Breast epithelium (tissue), 4 donors: Measurements from ENCODE around the gene CDK5RAP2. TPM values are rescaled to one million over a fixed set of nuclear protein-coding genes. Genes with fewer than 3 reads are reported as not detected.

Experiments
- DNase-seq, 2 donors: peaks; one replicate each; pipeline ENCODE4 v3.0.0-alpha.2; 2019; ENCODE audit warnings: low spot score in 2 of 2
- H3K27ac ChIP-seq, 2 donors: fragments of 200-600 bp; sonication (generic) in 1 of 2; one replicate each; pipeline ENCODE4 v1.5.1; 2016 to 2019; ENCODE audit warnings: mild to moderate bottlenecking in 1 of 2
- H3K27me3 ChIP-seq, 2 donors: fragments of 200-600 bp; sonication (generic) in 1 of 2; one replicate each; pipeline versions ENCODE4 v1.5.1 to v1.6.0; 2017 to 2019; ENCODE audit warnings: control low read depth in 1 of 2, mild to moderate bottlenecking in 1 of 2
- H3K36me3 ChIP-seq: fragments of 200-600 bp; one replicate; pipeline ENCODE4 v1.5.1; 2019
- H3K4me1 ChIP-seq, 2 donors: fragments of 200-600 bp; sonication (generic); one replicate each; pipeline ENCODE4 v1.5.1; 2016 to 2019; ENCODE audit warnings: control low read depth in 1 of 2
- H3K4me3 ChIP-seq, 3 donors: fragments of 200-600 bp; sonication (generic); 1 replicate in 2 of 3; 2 replicates in 1 of 3; pipeline ENCODE4 v1.5.1; 2016 to 2019; ENCODE audit warnings: mild to moderate bottlenecking in 3 of 3, moderate library complexity in 2 of 3
- H3K9me3 ChIP-seq, 2 donors: fragments of 200-600 bp; sonication (generic) in 1 of 2; one replicate each; pipeline ENCODE4 v1.5.1; 2016 to 2019; ENCODE audit warnings: control low read depth in 1 of 2
- CTCF ChIP-seq, 3 donors: fragments of 450-650 bp; IDR thresholded peaks; one replicate each; pipeline ENCODE4 v1.5.1; 2016 to 2017; ENCODE audit warnings: antibody characterized with exemption in 3 of 3, mild to moderate bottlenecking in 3 of 3, moderate library complexity in 3 of 3
- POLR2A ChIP-seq: fragments of 450-650 bp; IDR thresholded peaks from one replicate; pipeline ENCODE4 v1.6.1; 2016; ENCODE audit warnings: antibody characterized with exemption, mild to moderate bottlenecking, moderate library complexity
- POLR2AphosphoS5 ChIP-seq, 3 donors: sonication (generic); formaldehyde crosslinking; IDR thresholded peaks; one replicate each; pipeline ENCODE4 v1.6.1; 2017; ENCODE audit warnings: antibody characterized with exemption in 3 of 3
- intact Hi-C: fragments of 100-400 bp; cut with DNase I; formaldehyde crosslinking; loops from one replicate; pipeline ENCODE4 v1.15.1; 2023; ENCODE audit warnings: low total_unique reads
- total RNA-seq, 3 donors: library from RNA; depleted of rRNA; stranded (reverse); fragments of >200 nt; gene quantifications; one replicate each; pipeline ENCODE4 v1.1.0, GENCODE V29; 2016

The CDK5RAP2 gene
- total RNA-seq, 3 donors from 2014 or later, result 44.5 to 77.4 (median 60.6) TPM

GRCh38 chr9:120362446-120362845, 217.5 kb downstream of the CDK5RAP2 start:
- intact Hi-C loops, result no loop called here
- DNase-seq, result no peak
- Histone ChIP-seq H3K4me3 (no peak overlapping the region), H3K36me3 (no peaks in the 10 kb centered on the region), H3K4me1 (no peaks in the 10 kb centered on the region), H3K27ac (no peak overlapping the region), H3K27me3 (no peaks in the 10 kb centered on the region), H3K9me3 (no peaks in the 10 kb centered on the region)
- TF ChIP-seq POLR2A (no peak), POLR2AphosphoS5 (IDR thresholded peaks at IDR 0.05) (no peak), CTCF (IDR thresholded peaks at IDR 0.05) (no peak)

GRCh38 chr9:120361551-120361950, 218.4 kb downstream of the CDK5RAP2 start:
- no peak overlapping the region for H3K27ac ChIP-seq
- no peaks in the 10 kb centered on the region for H3K27me3 ChIP-seq
- no peaks in the 10 kb centered on the region for H3K9me3 ChIP-seq
- no peaks in the 10 kb centered on the region for H3K36me3 ChIP-seq
- intact Hi-C loops, result no loop called here
- DNase-seq, result no peak
- H3K4me3 ChIP-seq, result no peak overlapping the region
- H3K4me1 ChIP-seq, result no peaks in the 10 kb centered on the region
- TF ChIP-seq POLR2AphosphoS5 (IDR thresholded peaks at IDR 0.05) (no peak), POLR2A (no peak)

GRCh38 chr9:120360510-120360909, 219.5 kb downstream of the CDK5RAP2 start:
- Histone ChIP-seq H3K4me3 (no peak overlapping the region), H3K36me3 (no peaks in the 10 kb centered on the region), H3K27me3 (no peaks in the 10 kb centered on the region), H3K4me1 (no peaks in the 10 kb centered on the region), H3K27ac (no peak overlapping the region), H3K9me3 (no peaks in the 10 kb centered on the region)
- DNase-seq, result no peak
- TF ChIP-seq POLR2AphosphoS5 (IDR thresholded peaks at IDR 0.05) (no peak), CTCF (IDR thresholded peaks at IDR 0.05) (no peak), POLR2A (no peak)
- intact Hi-C loops, result no loop called here

GRCh38 chr9:120360046-120360445, 219.9 kb downstream of the CDK5RAP2 start:
- Histone ChIP-seq H3K4me1 (no peaks in the 10 kb centered on the region), H3K27me3 (no peaks in the 10 kb centered on the region), H3K27ac (no peak overlapping the region), H3K36me3 (no peaks in the 10 kb centered on the region), H3K4me3 (no peak overlapping the region), H3K9me3 (no peaks in the 10 kb centered on the region)
- intact Hi-C loops, result no loop called here
- DNase-seq, result no peak
- TF ChIP-seq POLR2A, result no peak
- TF ChIP-seq POLR2AphosphoS5 (IDR thresholded peaks at IDR 0.05), result no peak
- TF ChIP-seq CTCF (IDR thresholded peaks at IDR 0.05), result no peak

GRCh38 chr9:120358877-120359276, 221.1 kb downstream of the CDK5RAP2 start:
- H3K36me3 ChIP-seq, result no peaks in the 10 kb centered on the region
- no peaks in the 10 kb centered on the region for H3K4me1 ChIP-seq
- H3K4me3 ChIP-seq, result no peak overlapping the region
- no peak for TF ChIP-seq POLR2A
- TF ChIP-seq CTCF (IDR thresholded peaks at IDR 0.05), result no peak
- no peak for TF ChIP-seq POLR2AphosphoS5 (IDR thresholded peaks at IDR 0.05)
- H3K27ac ChIP-seq, result no peak overlapping the region
- H3K27me3 ChIP-seq, result no peaks in the 10 kb centered on the region
- DNase-seq, result no peak
- no peaks in the 10 kb centered on the region for H3K9me3 ChIP-seq
- intact Hi-C loops, result no loop called here

- TF ChIP-seq CTCF (IDR thresholded peaks at IDR 0.05) (no peak), POLR2AphosphoS5 (IDR thresholded peaks at IDR 0.05) (no peak), POLR2A (no peak)
- DNase-seq, result no peak
- Histone ChIP-seq H3K36me3 (no peaks in the 10 kb centered on the region), H3K4me1 (no peaks in the 10 kb centered on the region), H3K9me3 (no peaks in the 10 kb centered on the region), H3K27ac (no peak overlapping the region), H3K4me3 (no peak overlapping the region), H3K27me3 (no peaks in the 10 kb centered on the region)
- intact Hi-C loops, result no loop called here
Measured at GRCh38 chr9:120353506-120353905, 226.5 kb downstream of the CDK5RAP2 start.
